ENCODE data around the gene IFRD2.

DNA sequence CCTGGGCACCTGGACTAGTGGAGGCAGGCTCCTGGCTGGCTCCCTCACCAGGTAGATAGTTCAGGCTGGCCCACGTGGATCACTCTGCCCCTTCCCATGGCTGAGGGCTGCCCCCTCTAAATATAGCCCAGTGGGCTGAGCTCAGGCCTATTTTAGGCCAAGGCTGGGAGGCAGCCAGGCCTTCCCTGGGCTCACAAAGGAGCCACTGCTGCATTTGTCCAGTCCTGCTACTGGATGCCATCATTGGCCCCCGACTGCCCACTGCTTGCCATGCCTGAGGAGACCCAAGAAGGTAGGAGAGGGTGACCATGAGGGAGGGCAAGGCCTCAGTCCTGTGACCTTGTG is 13.4 kb downstream of the IFRD2 start, which contains the start of gene LSMEM2:
- TF ChIP-seq ZNF816 (CRISPR knock-in tag; IDR thresholded peaks at IDR 0.05; ENCODE audit: borderline replicate concordance): no peak
- no peak for TF ChIP-seq FOXM1 (CRISPR knock-in tag; IDR thresholded peaks at IDR 0.05)

All from HepG2 (cell line).